ENCODE measurements around the gene OR5A2. TPM values are rescaled to one million over a fixed set of nuclear protein-coding genes. Genes with fewer than 3 reads are reported as not detected.
"Not testable (repeated sequence)": the region's sequence is repeated elsewhere in the genome, so short reads cannot be mapped to it uniquely, and the experiment has no call there.

The OR5A2 gene
- total RNA-seq, 6 experiments from 2014 or later, result not detected

DNA sequence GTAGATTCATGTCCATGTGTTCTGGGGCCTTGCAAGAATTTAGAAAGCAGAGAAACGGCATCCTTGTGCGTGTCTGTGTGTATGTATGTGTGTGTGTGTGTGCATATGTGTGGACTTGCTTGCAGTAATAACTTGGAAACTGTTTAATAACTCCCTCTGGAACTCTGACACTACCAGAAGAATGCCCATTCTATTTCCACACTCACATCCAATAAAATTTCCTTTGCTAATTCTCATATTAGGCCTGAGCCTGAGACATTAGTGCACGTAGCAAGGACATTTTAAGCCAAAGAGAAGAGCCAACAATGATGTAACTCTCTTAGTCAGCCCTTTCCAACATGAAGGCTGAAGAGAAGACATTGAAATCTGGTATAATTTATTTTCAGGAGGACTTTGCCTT lies 33.7 kb upstream of the OR5A2 start:
- no peaks in the 10 kb centered on the region for H3K36me3 ChIP-seq
- TF ChIP-seq POLR2A (IDR thresholded peaks at IDR 0.05) (no peak), CTCF (IDR thresholded peaks at IDR 0.05) (no peak)
- H3K4me3 ChIP-seq, result no peak overlapping the region
- intact Hi-C loops (cut with DNase I), result no loop called here
- DNase-seq (no peak), ATAC-seq (no peak)
- WGBS (ENCODE audit: insufficient coverage, low coverage, low lambda C conversion rate, missing lambda C conversion rate), result 31% methylated on average over 3 of the region's 3 CpGs
- no peaks in the 10 kb centered on the region for H3K4me1 ChIP-seq
- H3K27ac ChIP-seq, result no peak overlapping the region
- H3K27me3 ChIP-seq, result no peaks in the 10 kb centered on the region
- H3K9me3 ChIP-seq, result no peaks in the 10 kb centered on the region

DNA sequence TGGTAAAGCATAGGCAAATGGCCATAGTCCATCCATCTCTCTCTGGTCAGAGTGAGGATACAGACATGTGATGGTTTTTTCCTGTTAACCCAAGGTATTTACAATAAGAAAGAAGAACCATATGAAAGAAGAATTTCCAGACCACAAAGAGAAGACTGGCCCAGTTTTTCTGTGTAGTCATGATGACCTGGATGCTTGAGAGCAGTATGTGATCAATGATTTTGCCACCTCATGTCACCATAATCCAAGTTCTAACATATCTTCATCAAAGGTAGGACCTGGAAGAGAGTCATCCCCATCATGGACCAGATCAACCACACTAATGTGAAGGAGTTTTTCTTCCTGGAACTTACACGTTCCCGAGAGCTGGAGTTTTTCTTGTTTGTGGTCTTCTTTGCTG lies 30.4 kb upstream of the OR5A2 start, which contains the start of gene OR4D6:
OR4D6 (plus strand) TSS at position 301 of the 400 bp plus-strand sequence; CDS start at position 301, 0 bp downstream.
- WGBS (ENCODE audit: insufficient coverage, low coverage, low lambda C conversion rate, missing lambda C conversion rate), result 64% methylated on average over 2 of the region's 2 CpGs
- ATAC-seq, result no peak
- H3K27me3 ChIP-seq, result no peaks in the 10 kb centered on the region
- no peaks in the 10 kb centered on the region for H3K4me1 ChIP-seq
- H3K9me3 ChIP-seq, result no peaks in the 10 kb centered on the region
- intact Hi-C loops (cut with DNase I), result no loop called here
- no peak for TF ChIP-seq CTCF (IDR thresholded peaks at IDR 0.05)
- no peak for TF ChIP-seq POLR2A (IDR thresholded peaks at IDR 0.05)
- no peak within 1 kb of the TSS for H3K4me3 ChIP-seq
- no peak within 1 kb of the TSS for H3K27ac ChIP-seq
- no peak for DNase-seq
- no peaks in the 10 kb centered on the region for H3K36me3 ChIP-seq

DNA sequence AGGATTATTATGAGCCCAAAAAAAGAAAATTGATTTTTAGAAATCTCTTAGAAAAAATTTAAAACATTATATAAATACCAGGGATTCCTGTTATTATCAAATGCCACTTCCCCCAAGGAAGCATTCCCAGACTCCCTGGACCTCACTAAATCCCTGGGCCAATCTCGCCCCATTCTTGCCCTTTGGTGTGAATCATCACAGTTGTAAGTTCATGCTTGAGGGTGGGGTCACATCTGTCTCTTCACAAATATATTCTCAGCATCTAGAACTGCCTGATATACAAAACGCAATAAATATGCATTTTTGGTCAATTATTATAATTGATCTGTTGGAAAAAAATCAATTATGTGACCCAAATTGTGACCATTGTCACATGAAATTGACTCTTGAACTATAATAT lies 22.3 kb upstream of the OR5A2 start:
- no peaks in the 10 kb centered on the region for H3K36me3 ChIP-seq
- intact Hi-C loops (cut with DNase I), result no loop called here
- no peak overlapping the region for H3K4me3 ChIP-seq
- no peak overlapping the region for H3K27ac ChIP-seq
- H3K4me1 ChIP-seq, result no peaks in the 10 kb centered on the region
- 47% methylated on average over 2 of the region's 2 CpGs for whole genome bisulfite sequencing (ENCODE audit: insufficient coverage, low coverage, low lambda C conversion rate, missing lambda C conversion rate)
- no peaks in the 10 kb centered on the region for H3K9me3 ChIP-seq
- no peak for TF ChIP-seq POLR2A (IDR thresholded peaks at IDR 0.05)
- no peak for TF ChIP-seq CTCF (IDR thresholded peaks at IDR 0.05)
- ATAC-seq, result no peak
- H3K27me3 ChIP-seq, result no peaks in the 10 kb centered on the region
- DNase-seq, result no peak

DNA sequence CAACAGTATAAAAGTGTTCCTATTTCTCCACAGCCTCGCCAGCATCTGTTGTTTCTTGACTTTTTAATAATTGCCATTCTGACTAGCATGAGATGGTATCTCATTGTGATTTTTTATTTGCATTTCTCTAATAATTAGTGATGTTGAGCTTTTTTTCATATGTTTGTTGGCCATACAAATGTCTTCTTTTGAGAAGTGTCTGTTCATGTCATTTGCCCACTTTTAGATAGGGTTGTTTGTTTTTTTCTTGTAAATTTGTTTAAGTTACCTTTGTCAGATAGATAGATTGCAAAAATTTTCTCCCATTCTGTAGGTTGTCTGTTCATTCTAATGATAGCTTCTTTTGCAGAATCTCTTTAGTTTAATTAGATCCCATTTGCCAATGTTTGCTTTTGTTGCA lies 19.4 kb upstream of the OR5A2 start:
- H3K4me3 ChIP-seq; H3K27me3 ChIP-seq; DNase-seq; H3K27ac ChIP-seq; H3K4me1 ChIP-seq; ATAC-seq; intact Hi-C loops (cut with DNase I); H3K9me3 ChIP-seq; H3K36me3 ChIP-seq: not testable (repeated sequence)
- 75% methylated on average over 1 of the region's 1 CpG for WGBS (ENCODE audit: insufficient coverage, low coverage, low lambda C conversion rate, missing lambda C conversion rate)

DNA sequence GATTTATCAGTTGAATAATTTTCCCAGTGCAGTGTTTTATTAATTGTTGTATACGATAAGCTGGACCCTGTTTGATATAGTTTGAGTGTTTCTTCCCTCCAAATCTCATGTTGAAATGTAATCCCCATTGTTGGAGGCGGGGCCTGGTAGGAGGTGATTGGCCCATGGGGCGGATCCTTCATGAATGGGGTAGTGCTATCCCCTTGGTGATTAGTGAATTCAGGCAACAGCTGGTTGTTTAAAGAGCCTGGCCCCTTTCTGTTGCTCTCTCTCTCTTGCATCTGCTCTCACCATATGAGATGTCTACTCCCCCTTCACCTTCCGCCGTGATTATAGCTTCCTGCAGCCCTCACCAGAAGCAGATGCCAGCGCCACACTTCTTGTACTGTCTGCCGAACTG lies 11.6 kb upstream of the OR5A2 start:
- intact Hi-C loops (cut with DNase I), result no loop called here

More for the DNA sequence above, 11.6 kb upstream of the OR5A2 start:
- TF ChIP-seq POLR2A (IDR thresholded peaks at IDR 0.05), result no peak
- no peak for TF ChIP-seq CTCF (IDR thresholded peaks at IDR 0.05)
- ATAC-seq, result no peak
- H3K27me3 ChIP-seq, result no peaks in the 10 kb centered on the region
- no peaks in the 10 kb centered on the region for H3K4me1 ChIP-seq
- H3K9me3 ChIP-seq, result no peaks in the 10 kb centered on the region
- DNase-seq, result no peak
- H3K36me3 ChIP-seq, result no peaks in the 10 kb centered on the region
- 78% methylated on average over 7 of the region's 7 CpGs for WGBS (ENCODE audit: insufficient coverage, low coverage, low lambda C conversion rate, missing lambda C conversion rate)
- H3K27ac ChIP-seq, result no peak overlapping the region
- no peak overlapping the region for H3K4me3 ChIP-seq
